GM21390 (cell line): ENCODE results near the gene COA1.
"Not testable (repeated sequence)": the region's sequence is repeated elsewhere in the genome, so short reads cannot be mapped to it uniquely, and the experiment has no call there.

ENCODE experiments used
- ATAC-seq: cut with Tn5 transposase; IDR thresholded peaks from one replicate; pipeline ENCODE4 v1.9.1; 2021; ENCODE audit not compliant: unreplicated experiment

Gene COA1

DNA sequence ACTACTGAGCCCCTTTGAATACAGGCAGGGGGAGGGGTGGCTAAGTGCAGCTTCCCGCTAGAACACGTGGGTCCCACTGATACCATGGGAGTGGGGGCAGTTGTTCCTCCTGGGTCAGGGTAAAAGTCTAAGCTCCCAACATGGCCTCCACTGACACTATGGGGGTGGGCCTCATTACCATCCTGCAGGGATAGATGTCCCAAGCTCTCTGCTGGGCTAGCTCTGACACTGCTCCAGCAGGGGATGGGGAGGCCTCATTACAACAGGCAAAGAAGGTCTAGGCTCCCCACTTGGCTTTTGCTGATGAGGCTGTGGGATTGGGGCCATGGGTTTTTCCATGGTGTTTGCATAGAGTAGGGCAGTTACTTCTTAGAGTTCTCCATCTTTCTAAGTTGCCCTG lies 94.9 kb downstream of the COA1 start:
- no peak for ATAC-seq

DNA sequence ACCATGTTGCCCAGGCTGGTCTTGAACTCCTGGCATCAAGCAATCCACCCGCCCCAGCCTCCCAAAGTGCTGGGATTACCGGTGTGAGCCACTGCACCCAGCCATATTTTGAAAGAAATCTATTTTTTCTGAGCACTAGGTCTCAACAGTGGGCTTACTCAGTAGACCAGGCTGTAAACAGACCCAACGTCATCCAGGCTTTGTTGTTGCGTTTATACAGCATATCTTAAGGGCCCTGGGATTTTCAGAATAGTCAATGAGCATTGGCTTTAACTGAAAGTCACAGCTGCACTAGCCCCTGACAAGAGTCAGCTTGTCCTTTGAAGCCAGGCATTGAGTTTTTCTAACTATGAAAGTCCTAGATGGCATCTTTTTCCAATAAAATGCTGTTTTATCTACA lies 96.6 kb downstream of the COA1 start:
- ATAC-seq, result no peak

DNA sequence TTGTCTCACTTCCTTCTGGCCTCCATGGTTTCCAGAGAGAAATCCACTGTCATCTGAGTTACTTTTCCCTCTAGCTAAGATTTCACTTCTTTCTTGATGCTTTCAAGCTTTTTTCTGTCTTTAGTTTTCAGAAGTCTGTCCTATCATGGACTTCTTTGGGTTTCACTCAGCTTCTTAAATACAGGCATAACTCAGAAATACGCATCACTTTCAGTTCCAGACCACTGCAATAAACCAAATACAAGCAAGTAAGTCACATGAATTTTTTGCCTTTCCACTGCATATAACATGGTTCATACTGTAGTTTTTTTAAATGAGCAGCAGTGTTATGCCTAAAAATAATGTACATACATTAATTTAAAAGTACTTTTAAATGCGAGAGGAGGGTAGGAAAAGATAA lies 97.8 kb downstream of the COA1 start:
- no peak for ATAC-seq

DNA sequence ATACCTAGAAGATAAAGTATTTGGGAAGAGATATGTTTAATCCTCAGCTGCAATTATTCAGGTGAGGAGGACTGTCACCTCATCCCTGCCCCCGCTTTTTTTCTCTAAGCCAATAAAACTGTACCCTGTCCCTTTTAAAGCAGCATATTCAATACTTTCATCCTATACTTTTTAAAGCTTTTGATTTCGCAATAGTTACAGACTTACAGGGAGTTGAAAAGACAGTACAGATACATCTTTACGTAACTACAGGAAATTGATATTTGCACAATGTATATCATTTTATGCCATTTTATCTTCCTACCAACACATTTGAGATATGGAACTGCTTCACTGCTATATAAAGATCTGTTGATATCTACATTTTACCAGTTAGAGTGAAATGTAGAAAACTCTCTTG lies 98.8 kb downstream of the COA1 start:
- ATAC-seq, result no peak

DNA sequence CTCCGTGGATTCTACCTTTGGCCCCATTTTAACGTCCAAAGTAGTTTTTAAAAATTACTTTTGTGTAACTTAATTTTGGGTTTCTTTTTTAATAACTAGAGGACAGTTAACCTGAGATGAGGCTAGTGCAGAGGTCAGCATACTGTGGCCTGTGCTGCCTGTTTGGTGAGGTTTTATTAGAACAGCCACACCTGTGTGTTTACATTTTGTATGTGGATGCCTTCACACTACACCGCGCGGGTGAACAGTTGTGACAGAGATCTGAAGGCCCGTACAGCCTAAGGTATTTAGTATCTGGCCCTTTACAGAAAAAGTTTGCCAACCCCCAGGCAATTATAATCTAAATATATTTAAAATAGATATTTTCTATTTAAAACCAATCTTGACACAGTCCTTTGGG lies 99.5 kb downstream of the COA1 start:
- ATAC-seq, result no peak

DNA sequence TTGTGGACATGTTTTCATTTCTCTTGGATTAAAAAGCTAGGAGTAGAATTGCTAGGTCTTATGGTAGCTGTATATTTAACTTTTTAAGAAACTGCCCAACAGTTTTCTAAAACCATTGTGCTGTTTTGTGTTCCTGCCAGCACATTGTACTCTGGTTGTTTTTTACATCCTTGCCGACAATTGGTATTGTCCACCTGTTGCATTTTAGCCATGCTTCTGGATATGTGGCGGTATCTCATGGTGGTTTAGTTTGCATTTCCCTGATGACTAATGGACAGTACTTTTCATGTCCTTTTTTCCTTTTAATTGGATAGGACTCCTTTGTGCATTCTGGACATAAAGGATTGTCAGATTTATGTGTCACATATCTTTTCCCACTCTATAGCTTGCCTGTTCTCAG lies 100.9 kb downstream of the COA1 start:
- ATAC-seq, result no peak

DNA sequence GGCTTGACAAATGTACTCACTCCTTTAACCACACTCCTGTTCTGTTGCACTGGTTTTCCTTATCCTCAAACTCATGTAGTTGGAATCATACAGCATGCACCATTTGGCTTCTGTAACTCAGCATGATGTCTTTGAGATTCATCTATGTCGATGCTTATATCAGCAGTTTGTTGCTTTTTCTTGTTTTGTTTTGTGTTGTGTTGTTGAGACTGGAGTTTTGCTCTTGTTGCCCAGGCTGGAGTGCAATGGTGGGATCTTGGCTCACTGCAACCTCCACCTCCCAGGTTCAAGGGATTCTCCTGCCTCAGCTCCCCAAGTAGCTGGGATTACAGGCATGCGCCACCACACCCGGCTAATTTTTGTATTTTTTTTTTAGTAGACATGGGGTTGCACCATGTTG lies 101.5 kb downstream of the COA1 start:
- ATAC-seq, result not testable (repeated sequence)

DNA sequence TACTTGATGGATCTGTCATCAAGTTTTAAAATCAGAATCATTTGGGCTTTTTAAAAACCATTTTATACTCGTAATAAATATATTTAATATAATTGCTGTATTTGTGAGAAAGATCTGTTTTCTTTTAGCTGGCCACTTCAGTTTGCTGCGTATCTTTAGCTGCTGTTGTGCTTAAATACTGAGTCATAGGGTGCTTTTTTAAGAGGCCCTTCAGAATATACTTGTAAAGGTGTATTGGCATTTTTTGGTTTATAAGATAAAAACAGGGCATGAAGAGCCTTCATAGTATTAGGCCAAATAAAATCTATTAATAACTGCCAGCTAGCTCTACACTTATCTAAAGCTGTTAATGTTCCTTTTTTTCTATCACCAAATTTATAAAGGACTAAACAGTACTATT lies 102.6 kb downstream of the COA1 start:
- no peak for ATAC-seq

DNA sequence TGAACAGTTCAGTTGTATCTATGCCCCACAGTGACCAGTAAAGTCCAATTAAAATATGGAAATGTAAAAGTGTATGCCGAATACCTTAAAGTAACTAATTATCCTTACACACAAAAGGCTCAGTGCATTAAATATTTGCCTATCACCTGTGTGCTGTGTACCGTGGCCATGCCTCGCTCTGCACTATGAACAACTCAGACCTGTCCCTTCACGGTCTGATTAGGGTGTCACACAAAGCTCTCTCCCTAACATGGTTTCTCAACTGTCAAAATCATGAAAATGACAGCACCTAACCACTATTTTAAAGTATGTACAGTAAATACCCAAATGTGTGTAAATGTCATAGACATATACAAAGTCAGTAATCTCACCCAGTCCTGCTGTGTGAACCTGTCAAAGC lies 103.3 kb downstream of the COA1 start:
- ATAC-seq, result peak; percentile 40

DNA sequence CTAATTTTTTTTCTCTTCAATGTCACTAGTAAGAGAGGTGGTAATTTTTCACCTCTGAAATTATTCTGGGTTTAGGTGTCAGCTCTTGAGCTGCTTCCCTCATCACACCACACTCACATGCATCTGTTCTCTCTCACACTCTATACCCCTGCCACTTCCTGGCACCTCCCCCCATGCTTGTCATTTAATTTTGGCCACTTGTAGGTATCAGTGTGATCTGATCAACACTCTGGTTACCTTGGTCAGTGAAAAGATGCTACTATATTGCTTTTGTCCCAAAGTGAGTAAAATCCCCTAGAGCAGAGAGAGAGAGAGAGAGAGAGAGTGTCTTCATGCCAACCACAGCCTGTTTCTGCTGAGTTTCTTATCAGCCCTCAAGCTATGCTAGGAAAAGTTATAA lies 103.9 kb downstream of the COA1 start:
- ATAC-seq, result peak; percentile 67

DNA sequence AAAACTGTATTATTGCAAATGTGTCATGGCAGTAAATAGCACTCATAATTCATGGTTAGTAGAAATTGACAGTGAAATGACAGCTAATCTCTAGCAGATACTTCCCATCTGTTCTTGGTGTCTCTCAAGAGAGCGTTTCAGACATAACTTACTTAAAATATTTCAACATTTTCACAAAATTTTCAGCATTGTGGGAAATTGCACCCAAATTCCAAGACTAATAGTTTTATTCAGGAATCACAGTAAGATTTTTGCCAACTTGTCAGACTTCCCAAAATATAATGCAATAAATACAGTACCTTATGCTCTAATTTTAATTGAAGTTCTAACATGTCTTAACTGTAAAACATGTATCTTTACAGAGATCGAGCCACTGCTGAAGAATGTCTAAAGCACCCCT lies 105.2 kb downstream of the COA1 start:
- ATAC-seq, result no peak

DNA sequence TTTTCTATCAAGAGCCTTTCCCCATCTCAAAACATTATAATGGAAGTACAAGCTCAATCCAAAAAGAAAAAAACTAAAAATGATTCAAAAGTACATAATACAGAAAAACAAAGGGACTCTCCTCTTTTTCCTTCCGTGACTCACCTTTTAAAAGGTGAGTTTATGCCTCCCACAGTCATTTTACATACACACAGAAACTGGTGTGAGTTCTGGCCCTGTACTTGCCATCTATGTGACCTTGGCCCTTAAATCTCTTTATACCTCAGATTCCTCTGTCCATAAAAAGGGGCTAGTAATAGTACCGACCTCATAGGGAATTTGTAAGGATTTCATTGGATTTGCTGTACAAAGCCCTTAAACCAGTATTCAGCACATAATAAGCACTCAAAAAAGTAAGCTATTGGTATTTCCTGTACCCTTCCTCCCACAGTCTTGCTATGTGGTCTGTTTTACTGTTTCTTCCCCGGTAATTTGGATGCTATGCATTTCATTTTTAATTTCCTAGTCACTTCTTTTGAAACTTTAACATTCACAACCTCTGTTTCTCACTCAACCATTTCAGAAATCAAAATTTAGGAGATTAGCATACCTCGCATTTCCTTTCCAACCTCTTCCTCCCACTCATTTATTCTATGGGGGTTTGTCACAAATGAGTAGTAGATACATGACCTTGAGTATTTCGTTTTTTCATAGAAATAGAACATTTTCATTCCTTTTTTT lies 107.4 kb downstream of the COA1 start:
- no peak for ATAC-seq

DNA sequence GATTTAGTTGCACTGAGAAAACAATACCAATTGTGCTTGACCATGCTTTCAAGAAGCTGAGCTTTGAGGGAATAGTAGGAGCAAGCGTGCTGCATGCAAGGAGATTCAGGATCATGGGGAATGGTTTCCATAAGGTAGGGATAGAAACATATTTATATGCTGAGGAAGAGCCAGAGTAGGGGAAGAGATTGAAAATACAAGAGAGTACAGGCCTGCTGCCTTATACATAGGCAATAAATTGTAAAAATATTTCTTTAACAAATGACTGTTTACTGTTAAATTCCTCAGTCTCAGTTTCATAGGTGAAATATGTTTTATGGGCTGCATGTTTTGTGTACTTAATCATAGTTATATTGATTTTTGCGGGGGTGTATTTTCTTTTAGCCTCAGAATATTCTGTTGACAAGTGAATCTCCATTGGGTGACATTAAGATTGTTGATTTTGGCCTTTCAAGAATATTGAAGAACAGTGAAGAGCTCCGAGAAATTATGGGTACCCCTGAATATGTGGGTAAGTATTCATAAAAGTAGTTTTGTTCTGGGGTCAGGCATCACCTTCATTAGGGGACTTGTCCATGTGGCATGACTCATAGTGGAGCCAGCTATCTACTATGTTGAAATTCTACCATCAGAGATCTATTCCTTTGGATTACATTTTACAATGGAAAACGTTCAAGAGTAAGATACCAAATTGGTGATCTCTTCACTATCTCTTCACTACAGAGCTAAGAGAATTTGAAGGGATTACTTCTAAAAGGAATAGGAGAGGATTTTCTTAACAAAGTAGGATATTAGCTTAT lies 109.9 kb downstream of the COA1 start:
- ATAC-seq, result no peak

DNA sequence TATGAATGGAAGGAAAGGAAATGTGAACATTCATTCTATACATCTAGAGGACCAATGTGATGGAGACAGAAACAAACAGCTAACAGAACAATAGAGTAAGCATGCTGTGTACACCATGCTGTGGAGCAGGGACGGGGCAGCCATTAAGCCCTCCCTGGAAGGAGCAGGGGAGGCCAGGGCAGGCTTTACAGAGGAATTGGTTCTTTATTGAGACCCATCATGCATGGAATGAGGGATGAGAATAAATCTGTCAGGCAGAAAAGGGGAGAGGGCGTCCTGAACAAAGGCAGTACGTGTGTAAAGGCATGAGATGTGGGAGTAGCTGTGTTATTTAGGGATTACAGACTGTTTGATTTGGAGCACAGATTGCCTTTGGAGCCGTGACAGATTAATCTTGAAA lies 111.2 kb downstream of the COA1 start:
- ATAC-seq, result no peak

DNA sequence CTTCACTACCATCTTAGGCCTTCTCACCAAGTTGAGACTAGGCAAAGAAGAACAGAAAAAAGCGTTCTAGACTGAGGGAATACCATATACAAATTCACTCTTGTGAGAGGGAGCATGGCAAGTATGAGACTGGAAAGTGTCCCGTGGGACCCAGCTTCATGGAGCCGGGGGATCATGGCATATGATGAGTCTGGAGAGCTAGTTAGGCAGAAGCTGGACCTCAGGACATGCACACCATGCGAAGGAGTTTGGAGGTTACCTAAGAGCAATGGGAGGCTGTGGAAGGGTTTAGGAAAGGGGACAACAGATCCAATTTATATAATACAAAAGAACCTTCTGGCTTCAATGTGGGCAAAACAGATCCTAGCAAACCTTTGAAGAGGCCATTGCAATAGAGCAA lies 112.3 kb downstream of the COA1 start:
- ATAC-seq, result no peak

DNA sequence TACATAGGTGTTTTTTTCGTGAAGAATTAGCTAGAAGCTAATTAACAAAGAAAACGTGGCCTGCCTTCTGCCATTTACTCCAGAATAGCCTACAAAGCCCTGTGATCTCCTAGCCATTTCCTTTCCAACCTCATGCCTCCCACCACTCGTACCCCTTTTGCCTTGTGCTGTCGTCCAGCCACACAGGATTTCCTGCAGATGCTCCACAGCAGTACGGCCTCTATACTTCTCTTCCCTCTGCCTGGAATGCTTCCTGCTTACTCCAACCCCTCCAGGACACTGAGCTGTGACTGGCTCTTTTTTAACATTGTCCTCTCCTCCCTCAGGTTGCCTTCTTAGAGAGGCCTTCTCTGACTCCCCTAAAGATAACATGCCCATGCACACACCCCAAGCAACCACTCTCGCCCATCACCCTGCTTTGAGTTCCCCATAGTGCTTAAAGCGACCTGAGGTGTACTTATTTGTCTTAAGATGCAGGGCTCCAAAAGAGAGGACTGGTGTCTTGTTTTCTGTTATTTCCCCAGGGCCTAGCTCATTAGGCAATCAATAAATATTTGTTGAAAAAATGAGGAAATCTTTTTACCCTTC lies 113.7 kb downstream of the COA1 start:
- ATAC-seq, result no peak

DNA sequence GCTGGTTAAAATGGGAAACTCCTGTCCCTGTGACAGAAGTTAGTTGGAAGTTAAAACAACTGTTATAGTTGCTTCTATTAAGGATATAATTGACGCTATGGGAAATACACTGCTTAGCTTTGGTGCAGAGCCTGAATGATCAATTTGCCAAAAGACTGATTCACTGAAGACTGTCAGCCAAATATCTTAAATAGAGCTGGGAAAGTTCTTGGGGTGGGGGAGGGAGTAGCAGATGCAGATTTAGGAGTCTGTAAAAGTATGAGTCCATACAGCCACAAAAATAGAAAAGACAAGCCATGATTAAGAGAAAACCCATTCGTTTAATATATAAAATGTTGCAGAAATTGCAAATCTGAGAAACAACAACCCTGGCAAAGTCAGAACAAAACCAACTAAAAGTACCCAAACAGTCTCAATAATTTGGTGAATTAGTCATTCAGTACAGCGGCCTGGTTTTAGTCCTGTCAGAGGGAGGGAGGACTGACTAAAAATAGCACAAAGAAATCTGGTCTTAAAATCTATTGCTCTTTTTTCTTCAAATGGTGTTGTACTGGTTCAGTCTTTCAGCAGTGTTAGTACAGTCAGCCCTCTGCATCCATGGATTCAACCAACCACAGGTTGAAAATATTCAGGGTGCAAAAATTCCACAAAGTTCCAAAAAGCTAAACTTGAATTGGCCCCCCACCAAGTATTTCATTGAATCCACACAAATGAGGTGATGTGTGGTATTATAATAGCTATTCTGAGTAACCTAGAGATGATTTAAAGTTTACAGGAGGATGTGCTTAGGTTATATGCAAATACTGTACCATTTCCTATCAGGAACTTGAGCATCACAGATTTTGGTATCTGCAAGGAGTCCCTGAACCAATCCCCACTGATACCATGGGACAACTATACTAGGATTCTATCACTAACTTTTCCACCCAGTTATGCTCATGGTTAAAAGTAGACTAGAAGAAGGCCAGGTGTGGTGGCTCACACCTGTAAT lies 116.4 kb downstream of the COA1 start:
- ATAC-seq, result peak; percentile 83

DNA sequence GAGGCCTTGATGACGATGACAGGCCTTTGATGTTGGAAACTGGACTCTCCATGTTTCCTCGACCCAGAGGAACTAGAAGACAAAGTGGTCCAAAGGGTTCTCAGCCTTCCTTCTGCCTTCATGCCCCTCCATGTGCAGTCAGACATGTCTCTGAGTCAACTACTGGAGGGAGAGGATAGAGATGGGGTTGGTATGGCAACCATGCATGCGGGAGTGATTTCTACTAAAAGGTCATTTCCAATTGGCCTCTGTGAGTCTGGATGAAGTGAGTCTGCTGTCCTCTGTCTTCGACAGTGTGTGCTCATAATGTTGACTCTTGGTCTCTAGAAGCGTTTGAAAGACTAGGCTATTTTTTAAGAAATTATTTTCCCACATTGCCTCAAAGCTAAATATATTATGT lies 117.2 kb downstream of the COA1 start:
- ATAC-seq, result no peak

DNA sequence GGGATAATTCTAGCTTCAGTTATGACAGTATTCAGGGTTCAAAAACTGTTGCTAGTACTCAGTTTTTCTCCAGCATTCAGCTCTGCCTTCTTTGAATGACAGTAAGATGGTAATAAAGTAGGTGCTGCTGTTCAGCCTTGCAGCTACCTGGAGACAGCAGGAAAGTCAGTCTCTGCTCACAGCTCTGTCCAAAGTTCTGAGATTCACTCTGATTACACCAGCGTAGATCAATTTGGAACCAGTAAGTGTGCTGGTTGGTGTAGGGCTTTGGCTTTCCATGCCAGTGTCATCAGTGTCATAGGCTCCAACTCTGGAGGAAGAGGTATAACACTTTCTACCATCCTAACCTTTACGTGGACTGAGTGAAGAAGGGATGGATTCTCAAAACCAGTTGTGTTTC lies 120.2 kb downstream of the COA1 start:
- no peak for ATAC-seq

DNA sequence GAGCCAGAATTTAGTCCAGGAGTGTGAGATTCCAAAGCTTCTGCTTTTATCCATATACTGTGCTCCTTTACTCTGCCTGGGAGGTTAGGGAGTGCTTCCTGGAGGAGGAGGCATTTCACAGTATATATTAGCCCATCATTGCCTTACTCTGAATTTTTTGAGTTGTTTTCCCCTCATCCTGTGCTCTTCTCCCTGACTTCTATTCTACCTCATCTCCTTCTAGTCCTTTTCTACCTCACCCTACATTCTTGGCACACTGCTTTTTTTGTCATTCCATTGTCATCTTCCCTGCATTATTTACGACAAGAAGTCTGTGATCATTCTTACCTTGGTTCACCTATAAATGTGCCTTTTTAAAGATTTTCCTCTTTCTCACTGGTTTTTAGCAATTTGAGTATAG lies 125.1 kb downstream of the COA1 start:
- ATAC-seq, result no peak

DNA sequence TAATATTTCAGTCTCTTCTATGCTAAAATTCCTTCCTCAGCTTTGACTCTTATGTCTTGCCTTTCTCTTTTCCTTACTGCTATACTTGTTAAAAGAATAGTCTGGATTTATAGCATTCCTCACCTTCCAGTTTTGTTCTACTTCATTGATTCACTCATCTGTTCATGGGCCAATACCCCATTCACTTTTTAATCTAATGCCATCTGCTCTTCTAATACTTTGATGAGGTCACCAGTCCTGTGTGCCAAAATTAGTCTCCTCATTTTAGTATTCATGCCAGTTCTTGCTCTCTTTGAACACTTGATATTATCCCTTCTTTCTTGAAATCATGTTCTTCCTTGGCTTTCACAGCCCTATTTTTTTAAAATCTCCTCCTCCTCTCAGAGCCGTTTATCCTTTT lies 127.1 kb downstream of the COA1 start:
- ATAC-seq, result no peak
